ENCODE data around the gene CDK5R2.

Gene CDK5R2

GRCh38 chr2:218983263-218983933, 23.9 kb downstream of the CDK5R2 start:
- no peak overlapping the region for H3K4me3 ChIP-seq (replicated peaks; ENCODE audit: insufficient read depth, low read length)
- TF ChIP-seq POLR2AphosphoS5 (IDR thresholded peaks at IDR 0.05; ENCODE audit: low read depth), result no peak
- TF ChIP-seq SPI1 (IDR thresholded peaks at IDR 0.05; ENCODE audit: borderline replicate concordance, low read depth), result no peak
- no peak for TF ChIP-seq GABPA (IDR thresholded peaks at IDR 0.05; ENCODE audit: low read depth)
- no peak for TF ChIP-seq REST (IDR thresholded peaks at IDR 0.05; ENCODE audit: insufficient replicate concordance, low read depth)
- TF ChIP-seq CTCF (IDR thresholded peaks at IDR 0.05; ENCODE audit: insufficient read depth, low read length), result no peak
- DNase-seq (ENCODE audit: low read depth in 1 of 2, low spot score in 1 of 2), result no peak
- peaks cover 74% of the 10 kb centered on the region for H3K27me3 ChIP-seq (ENCODE audit: insufficient read depth, poor library complexity, severe bottlenecking)
- H3K27ac ChIP-seq (replicated peaks), result no peak overlapping the region

GRCh38 chr2:218983934-218984238, 24.4 kb downstream of the CDK5R2 start:
- Histone ChIP-seq H3K4me3 (replicated peaks; ENCODE audit: insufficient read depth, low read length) (no peak overlapping the region), H3K27ac (replicated peaks) (no peak overlapping the region), H3K27me3 (ENCODE audit: insufficient read depth, poor library complexity, severe bottlenecking) (peaks cover 79% of the 10 kb centered on the region)
- no peak for DNase-seq (ENCODE audit: low read depth in 1 of 2, low spot score in 1 of 2)
- TF ChIP-seq SPI1 (IDR thresholded peaks at IDR 0.05; ENCODE audit: borderline replicate concordance, low read depth) (no peak), CTCF (IDR thresholded peaks at IDR 0.05; ENCODE audit: insufficient read depth, low read length) (no peak), REST (IDR thresholded peaks at IDR 0.05; ENCODE audit: insufficient replicate concordance, low read depth) (no peak), POLR2AphosphoS5 (IDR thresholded peaks at IDR 0.05; ENCODE audit: low read depth) (no peak), GABPA (IDR thresholded peaks at IDR 0.05; ENCODE audit: low read depth) (no peak)

GRCh38 chr2:218984239-218985020, 25.0 kb downstream of the CDK5R2 start:
- DNase-seq (ENCODE audit: low read depth in 1 of 2, low spot score in 1 of 2), result no peak
- Histone ChIP-seq H3K4me3 (replicated peaks; ENCODE audit: insufficient read depth, low read length) (no peak overlapping the region), H3K27me3 (ENCODE audit: insufficient read depth, poor library complexity, severe bottlenecking) (peaks cover 83% of the 10 kb centered on the region), H3K27ac (replicated peaks) (no peak overlapping the region)
- TF ChIP-seq POLR2AphosphoS5 (IDR thresholded peaks at IDR 0.05; ENCODE audit: low read depth) (no peak), REST (IDR thresholded peaks at IDR 0.05; ENCODE audit: insufficient replicate concordance, low read depth) (no peak)
